CD4-positive, alpha-beta T cell treated with Interleukin-4 for 4 hours (primary cell): ENCODE results near the gene CAPZA1.

ENCODE experiments used
- DNase-seq: peaks from one replicate; pipeline ENCODE4 v3.0.0-alpha.2; 2020

The CAPZA1 gene

DNA sequence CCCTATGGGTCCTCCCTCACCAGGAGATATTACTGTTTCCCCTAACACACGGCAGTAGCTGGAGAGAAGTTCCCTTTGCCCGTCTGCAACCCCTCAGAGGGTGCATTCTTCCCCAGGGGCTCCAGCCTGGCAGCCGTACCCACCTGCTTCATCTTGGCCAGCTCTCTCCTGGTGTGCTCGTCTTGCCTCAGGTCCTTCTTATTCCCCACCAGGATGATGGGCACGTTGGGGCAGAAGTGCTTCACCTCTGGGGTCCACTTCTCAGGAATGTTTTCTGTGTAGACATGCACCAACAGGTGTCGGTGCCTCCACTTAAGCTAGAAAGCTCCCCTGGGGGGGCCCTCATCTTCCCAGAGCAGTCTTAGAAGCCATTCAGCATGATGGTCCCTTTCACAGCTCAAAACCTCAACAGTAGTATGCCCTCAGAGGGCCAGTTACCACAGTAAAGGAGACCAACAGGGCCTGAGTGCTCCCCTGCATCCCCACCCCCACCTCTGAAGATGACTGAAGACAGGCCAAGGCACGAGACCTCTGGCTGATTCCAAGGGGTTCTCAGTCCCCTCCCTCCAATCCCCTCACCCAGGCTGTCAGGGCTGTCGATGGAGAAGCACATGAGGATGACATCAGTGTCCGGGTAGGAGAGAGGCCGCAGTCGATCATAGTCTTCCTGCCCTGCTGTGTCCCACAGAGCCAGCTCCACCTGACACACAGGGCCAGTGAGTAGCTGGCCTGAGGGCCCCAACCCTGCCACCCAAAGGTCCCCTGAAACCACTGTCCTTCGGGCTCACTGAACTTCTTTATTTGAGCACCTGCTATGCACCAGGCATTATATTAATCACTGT lies 83.0 kb downstream of the CAPZA1 start:
- DNase-seq: no peak

DNA sequence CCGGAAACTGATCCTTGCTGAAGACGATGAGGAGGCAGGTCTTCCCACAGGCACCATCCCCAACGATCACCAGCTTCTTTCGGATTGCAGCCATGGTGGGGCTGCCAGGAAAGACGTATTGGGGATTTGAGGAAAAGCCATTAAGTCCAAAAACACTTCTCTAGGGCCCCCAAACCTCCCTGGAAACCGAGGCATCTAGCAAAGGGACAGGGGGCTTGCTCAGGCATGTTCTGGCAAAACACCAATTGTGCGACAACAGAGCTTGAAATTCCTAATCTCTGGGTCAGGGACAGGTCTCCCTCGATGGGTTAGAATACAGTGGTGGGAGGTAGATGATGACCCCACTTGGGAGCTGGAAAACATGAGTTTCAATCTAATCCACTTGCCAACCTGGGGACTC lies 84.1 kb downstream of the CAPZA1 start:
- DNase-seq: no peak

DNA sequence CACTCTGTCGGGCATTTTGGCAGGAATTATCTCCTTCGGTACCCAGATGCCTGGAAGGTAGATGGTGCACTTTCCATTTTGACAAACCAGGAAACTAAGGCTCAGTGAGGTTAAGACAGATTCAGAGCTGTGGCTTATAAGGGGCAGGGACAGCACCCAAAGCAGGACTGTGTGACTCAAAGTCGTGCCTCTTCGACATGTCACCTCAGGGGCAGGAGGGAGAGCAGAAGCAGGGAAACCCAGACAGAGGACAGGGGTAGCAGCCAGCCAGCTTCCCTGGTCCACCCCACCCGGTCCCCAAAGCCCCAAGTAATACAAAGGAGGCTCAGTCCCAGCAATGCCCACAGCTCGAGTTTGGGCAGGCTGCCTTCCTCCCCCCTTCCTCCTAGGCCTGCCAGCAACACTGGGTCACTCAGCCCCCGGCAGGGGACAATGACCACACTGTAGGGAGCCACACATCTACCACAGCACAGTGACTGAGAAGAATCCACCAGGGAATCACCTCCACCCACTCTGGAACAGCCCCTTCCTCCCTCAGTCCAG lies 84.8 kb downstream of the CAPZA1 start:
- no peak for DNase-seq

DNA sequence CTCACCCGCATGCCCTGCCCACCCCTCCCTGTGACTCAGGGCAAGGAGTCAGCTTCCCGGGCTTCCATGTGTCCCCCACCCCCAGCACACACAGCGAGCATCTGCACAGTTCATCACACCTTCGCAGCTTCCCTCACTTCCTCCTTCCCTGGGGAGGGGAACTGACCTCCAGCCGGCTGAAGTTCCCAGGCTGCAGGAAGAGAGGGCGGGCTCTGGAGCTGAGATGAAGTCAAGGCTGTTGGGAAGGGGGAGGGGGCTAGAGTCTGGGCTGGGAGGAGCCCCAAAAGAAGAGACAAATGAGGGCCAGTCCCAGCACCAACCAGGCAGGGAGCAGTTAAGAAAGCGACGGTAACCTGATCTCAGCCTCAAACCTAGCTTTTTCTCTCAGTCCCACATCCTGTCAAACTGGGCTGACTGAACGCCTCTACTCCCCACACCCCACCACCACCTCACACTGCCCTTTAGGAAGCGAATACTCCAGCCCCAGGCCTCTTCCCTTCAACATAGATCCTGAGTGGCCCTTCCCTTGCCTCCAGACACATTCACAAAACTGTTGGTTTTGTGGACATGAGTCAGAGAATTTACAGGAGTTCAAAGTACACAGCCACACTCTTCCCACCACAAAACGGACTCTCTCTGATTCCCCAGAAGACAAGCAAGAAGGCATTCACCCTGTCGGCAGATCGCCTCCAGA lies 85.4 kb downstream of the CAPZA1 start:
- DNase-seq: peak; percentile 39

DNA sequence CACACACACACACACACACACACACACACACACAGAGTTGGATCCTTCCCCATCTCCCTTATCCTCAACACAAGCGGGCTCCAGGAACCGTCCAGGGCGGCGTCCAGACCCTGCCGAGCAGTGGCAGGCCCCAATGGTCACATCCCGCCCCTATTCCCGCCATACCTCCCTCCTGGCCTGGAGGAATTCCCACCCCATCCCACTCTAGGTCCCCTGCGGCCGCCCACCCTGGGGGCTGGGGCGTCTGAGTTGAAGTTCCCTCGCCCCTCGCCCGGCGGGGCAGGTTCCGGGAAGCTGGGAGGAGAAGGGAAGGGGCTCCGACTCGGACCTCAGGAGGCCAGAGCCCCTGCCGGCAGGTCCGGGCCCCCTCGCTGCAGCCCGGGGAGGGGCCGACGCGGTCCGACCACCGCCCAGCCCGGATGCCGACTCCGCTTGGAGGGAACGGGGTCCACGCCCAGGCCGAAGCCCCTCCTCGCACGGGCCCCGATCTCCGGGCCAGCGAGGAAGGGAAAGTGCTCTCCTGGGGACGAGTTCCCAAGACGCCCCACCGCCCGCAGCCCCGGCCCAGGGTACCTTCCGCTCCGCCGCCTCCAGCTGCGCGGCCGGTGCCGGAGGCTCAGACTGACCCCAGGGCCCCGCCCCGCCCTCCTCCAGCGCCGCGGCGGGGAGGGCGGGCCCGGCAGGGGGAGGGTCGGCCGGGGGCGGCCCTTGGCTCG lies 87.0 kb downstream of the CAPZA1 start, which contains the start of gene RHOC:
Gene RHOC (minus strand): TSS at position 623 of the 716 bp plus-strand sequence. CDS start 3,328 bp downstream, outside the sequence.
- DNase-seq: peak; percentile 20

DNA sequence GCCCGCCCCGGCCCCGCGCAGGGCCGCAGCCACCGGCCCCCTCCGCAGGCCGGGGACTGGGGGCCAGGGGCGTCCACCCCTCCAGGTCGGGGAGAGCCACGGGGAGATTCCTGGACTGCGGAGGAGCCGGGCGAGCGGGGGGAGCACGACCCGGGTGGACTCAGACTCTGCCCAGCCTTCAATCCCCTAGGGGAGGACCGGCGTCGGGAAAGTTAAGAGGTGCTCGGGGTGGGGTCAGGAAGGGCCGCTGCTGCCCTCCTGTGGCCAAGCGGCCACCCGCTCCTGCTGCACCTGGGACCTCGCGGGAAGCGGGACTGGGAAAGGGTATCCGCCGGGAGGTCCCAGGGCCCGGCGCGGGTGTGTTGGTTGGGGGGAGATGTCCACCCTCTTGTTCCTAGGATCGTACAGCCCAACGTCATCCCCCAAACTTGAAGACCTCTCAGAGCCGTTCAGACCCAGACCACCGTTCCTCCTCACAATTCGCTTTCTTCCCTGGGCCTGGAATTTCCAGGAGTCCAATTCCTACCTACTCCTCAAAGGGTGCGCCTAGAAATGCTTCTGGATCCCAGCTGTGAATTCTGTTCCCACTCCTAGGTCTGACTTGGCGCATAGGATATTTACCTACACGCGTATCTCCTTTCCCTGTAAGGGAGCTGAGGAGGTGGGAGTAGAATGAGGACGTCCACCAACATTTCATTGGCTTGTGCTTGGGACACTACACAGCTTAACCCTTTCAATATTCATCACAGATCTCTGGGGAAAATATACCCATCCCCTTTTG lies 87.8 kb downstream of the CAPZA1 start:
- DNase-seq: peak; percentile 57

DNA sequence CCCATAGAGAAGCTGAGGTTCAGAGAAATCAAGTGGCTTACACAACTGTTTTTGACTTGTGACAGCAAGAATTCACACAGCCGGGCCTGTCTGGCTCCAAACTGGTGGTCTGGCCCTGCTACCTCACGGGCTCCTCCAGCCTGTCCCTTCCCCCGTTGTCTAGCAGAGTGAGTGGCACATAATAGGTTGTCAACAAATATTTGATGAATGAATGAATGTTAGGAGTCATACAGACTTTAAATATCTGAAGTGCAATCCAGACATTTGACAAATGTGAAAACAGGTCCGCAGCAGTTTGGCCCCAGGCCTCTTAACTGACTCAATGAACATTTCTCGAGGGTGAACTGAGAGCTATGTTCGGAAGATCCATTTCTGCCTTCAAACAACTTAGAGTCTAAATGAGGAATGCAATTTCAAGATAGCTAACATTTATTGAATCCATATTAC lies 88.4 kb downstream of the CAPZA1 start:
- no peak for DNase-seq

DNA sequence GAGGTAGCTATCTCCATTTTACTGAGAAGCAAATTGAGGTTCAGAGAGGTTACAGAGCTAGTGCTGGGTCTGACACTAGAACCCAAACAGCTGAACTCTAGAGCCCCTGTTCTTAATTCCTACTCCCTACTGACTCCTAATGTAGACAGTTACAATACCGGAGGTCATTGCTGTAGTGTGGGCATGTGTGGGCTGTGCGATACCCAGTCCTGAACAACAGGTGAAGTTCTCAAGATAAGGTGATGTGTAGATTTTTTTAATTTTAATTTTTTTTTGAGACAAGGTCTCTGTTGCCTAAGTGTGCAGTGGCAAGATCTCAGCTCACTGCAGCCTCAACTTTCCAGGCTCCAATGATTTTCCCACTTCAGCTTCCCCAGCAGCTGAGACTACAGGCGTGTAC lies 88.9 kb downstream of the CAPZA1 start:
- no peak for DNase-seq

DNA sequence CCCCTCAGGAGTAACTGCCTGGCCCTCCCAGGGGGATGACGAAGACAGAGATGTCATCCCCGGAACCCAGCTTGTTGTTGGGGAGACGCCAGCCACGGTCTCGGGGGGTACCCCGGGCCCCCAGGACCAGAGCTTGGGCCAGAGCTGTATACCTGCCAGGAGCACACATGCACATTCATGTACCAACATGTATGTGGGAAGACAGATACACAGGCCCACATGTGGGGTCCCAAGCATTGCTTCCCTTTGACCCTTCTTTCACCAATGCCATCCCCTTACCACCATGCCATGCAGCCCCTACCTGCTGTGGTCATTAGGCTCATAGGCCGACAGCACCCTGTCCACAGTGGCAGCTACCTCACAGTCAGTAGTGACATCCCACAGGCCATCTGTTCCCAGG lies 90.5 kb downstream of the CAPZA1 start:
- DNase-seq: no peak

DNA sequence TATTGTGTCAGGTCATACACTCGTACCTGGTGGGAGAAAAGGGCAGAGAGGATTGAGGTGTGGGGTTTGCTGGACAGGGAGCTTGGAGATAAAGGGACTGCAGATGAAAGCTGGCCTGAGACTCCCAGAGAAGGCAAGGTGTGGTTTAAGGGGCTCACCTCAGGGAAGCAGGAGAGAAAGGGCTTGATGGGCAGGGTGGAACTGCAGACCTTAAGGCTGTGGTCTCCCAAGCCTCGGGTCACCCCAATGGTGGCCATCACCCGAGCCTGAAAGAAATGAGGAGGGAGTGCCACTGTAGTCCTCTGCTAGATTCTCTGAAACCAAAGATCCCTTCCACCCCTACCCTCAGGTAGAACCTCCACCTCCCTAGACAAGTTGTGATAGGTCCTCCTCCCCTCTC lies 91.0 kb downstream of the CAPZA1 start:
- DNase-seq: no peak

DNA sequence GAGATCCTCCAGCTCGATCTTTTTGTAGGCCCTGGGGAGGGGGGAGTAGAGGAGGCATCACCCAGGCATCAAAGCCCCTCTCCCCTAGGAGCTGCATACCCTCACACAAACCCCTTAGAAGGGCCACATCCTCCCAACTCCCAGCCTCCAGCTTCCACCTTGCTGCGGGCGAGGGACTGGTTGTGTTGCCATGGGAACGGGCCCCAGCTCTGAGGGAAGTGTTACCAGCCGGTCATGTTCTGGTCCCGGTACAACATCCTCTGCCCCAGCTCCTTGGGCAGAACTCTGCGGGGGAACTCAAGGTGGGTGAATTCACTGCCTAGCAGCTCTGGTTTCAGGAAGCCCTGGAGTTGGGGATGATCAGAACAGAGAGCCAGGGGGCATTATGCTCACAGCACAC lies 91.4 kb downstream of the CAPZA1 start:
- DNase-seq: no peak

DNA sequence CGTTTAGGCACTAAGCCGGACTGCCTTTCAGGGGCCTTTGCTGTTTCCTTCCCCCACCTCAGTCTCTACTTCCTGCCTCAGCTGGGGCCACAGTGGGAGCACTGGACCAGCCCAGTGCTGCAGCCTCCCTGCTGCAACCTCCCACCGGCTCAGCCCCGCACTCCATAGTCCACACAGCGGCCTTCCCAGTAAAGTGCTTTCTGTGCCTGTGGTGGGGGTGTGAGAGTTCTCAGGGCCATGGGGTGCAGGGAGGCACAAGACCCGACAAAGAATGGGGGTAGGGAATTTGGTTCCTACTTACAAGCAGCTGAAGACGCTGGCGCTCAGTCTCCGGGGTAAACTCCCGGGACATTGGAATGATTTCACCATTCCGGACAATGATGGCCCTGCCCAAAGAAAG lies 92.0 kb downstream of the CAPZA1 start:
- DNase-seq: no peak

DNA sequence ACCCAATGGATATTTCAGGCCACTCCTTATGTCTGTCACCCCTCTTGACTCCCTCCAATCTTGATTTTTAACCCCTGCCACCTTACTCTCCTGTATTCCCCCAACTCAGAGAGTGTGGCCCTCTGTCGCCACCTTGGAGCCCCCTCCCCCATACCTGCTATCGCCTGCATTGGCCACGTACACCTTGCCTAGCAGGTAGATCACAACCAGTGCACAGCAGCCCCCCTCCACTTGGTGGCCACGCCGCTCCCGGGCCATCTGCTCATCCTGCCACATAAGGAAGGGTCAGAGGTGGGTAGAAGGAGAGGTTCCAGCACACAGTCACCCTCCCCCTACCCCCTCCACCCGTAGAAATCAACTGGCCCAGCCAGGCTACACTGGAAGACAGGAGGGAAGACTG lies 92.6 kb downstream of the CAPZA1 start:
- no peak for DNase-seq

DNA sequence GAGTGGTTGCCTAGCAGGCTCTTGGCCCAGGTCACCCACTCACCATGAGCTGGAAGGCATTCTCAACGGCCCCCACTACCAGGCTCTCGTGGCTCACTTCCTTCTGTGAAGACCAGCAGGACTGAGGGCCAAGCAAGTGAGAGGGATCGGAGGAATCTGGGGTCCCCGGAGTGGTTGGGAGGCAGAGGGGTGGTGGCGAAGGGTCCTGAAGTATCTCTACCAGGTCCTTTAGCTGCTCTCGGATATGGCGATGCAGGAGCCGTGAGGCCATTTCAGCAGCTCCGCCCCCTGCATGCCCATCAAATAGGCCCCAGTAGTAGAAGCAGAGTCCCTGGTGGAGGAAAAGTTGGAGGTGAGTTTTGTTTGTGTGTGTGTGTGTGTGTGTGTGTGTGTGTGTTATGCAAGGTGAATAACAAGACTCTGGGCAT lies 93.1 kb downstream of the CAPZA1 start:
- DNase-seq: no peak

DNA sequence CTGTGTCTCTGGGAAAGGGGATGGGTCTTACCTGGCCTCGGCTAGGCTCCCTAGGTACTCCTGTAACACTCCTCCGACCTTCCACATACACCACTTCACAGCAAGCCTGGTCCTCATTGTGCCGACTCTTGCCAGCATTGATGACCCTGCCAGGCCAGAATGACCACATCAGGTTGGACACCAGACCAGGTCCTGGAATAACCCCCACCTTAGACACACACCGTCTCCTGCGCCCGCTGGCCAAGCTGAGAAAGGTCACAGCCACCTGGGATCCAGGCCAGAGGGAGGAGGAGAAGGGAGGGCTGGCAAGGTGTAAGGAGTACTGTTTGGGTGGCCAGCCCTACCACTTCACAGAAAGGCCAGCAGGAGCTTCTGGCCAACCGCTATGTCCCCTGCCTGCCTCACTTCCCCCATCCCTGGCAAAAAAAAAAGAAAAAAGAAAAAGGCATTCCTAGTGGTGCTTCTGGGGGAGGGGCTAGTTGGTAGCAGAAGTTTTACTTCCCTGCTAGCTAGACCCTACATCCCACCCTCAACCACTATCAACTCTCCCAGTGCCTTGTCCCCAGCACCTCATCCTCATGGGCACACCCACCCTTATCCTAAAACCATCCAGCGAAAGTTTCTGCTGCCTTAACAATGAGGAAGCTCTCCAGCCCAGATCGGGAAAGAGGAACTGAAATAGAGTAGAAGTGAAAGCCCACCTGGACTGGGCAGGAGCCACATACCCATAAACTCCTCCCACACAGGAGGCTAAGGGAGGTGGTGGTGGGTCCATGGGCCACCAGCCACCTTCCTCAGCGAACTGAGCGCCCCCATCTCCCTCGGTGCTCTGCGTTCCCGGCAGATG lies 94.1 kb downstream of the CAPZA1 start:
- DNase-seq: no peak

DNA sequence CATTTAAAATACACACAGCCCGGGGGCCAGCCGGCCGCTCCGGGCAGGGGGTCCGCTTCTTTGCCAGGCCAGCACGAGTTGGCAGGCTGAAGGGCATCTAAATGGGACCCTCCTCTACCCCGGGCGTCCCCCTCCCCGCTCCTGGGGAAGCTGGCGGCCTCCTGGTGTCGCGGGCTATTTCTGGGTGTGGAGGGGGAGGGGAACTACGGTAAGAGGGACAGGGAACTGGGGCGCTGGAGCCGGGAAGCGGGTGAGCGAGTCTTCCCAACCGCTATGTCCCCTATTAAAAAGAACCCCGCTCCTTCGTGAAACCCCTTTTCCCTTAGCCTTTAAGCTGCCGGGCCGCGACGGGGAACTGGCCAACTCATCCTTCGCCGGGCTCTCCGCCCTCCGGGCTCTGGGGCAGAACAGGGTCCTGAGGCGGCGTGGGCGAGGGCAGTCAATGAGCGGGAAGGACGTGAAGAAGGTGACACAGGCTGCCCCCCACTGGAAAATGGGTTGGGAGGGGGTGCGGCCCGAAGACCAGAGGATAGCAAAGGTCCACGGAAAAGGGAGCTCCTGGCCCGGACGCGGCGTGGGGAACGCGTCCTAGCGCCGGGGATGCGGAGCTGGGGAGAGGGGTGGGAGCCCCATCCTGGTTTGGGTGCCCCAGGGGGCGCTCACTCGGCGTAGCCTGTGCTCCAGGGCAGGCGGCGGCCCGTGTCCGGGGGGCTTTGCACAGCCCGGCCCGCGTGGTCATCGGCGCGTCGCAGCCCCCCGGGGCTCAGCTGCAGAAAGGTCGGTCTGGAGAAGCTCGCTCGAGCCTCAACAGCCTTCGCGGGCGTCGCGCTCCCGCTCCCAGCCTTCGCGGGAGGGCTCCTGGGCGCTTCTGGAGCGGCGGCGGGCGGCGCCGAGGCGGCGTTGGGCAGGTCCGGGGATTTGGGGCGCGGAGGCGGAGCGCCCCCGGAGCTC lies 95.0 kb downstream of the CAPZA1 start:
- DNase-seq: no peak

DNA sequence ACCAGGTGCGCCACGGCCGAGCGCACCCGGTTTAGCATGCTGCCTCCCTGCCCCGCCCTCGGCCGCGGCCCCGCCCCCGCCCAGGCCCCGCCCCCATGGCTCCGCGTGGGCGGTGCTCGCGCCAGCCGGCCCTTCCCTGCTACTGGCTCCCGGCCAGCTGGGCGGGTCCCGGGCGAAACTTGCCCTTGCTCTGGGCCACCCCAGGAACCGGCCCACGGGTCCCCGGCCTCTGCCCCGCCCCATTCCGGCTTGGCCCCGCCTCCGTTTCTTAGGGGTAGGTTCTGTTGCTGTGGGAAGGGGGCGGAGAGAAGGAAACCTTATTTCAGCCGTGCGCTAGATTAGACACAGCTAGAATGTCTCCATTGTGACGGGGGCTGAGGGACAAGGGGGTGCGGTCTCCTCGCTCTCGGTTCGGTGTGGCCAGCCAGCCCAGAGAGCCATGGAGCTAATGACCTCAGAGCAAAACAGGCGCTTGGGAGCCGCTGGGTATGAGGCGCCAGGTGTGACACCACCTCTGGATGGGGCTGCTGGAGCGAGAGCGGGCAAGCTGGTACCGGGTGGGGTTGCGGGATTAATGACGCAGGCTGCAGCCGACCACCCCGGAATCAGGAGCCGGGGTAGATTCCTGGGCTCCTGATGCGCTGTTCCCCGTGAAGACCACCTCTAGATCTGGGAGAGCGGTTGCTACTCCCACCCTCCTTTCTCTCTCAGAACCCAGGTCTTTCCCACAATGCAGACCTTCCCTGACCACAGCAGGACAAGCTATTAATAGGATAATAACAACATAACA lies 95.8 kb downstream of the CAPZA1 start, which contains the start of gene PPM1J:
Gene PPM1J (minus strand): TSS at position 69 of the 790 bp plus-strand sequence. CDS start 31 bp downstream, at position 38.
- peak; percentile 98 for DNase-seq

DNA sequence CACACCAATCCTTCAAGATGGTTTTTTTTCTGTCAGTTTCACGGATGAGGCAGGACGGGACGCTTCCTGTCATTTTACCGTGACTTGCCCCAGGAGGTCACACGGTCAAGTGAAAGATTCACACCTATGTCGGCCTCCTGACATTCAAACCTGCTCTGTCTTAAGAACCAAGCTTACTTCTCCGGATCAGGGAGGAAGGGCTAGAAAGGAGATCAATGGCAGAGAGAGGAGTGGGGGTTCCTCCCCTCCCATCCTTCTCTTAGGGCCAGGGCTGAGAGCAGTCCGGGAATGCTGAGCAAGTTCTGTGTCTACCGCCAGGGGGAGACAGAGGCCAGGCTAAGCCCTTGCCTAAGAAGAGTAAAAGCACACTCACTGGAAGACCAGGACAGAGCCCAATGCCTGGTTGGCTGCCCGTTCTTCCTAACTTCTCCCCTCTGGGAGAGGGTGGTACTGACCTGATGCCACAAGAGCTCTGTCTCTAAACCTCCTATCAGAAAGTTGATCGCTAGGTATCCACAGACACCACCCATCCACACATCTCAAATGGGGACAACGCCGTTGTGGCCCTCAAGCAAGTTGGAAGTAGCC lies 96.6 kb downstream of the CAPZA1 start:
- peak; percentile 75 for DNase-seq
